GM12878 (cell line): Measurements from ENCODE around the gene HOXB2.

Experiments
- ATF7 ChIP-seq: fragments of 450-650 bp; IDR thresholded peaks from 2 replicates; pipeline ENCODE4 v1.6.1; 2016; ENCODE audit warnings: low read depth, mild to moderate bottlenecking
- BRCA1 ChIP-seq: IDR thresholded peaks from 2 replicates; pipeline ENCODE4 v1.6.1; 2011; ENCODE audit warnings: low read depth, low read length, improper control_type of control experiment
- CREM ChIP-seq: IDR thresholded peaks from 2 replicates; pipeline ENCODE4 v1.6.1; 2014; ENCODE audit warnings: antibody characterized with exemption, low read depth
- GABPA ChIP-seq: IDR thresholded peaks from 2 replicates; pipeline ENCODE4 v1.6.1; 2014; ENCODE audit warnings: antibody characterized with exemption, low read depth, mild to moderate bottlenecking, inconsistent platforms
- JUNB ChIP-seq: IDR thresholded peaks from 2 replicates; pipeline ENCODE4 v1.6.1; 2016; ENCODE audit warnings: antibody characterized with exemption, mild to moderate bottlenecking
- JUND ChIP-seq: IDR thresholded peaks from 2 replicates; pipeline ENCODE4 v1.6.1; 2012; ENCODE audit warnings: low read depth, mild to moderate bottlenecking, low read length, improper control_type of control experiment, moderate library complexity
- PAX5 ChIP-seq: IDR thresholded peaks from 2 replicates; pipeline ENCODE4 v1.6.1; 2011; ENCODE audit warnings: low read depth, low read length, borderline replicate concordance
- POLR2A ChIP-seq: IDR thresholded peaks from 2 replicates; pipeline ENCODE4 v1.6.1; 2011; ENCODE audit warnings: low read depth, mild to moderate bottlenecking, low read length
- POLR2AphosphoS5 ChIP-seq: IDR thresholded peaks from 2 replicates; pipeline ENCODE4 v1.6.1; 2011; ENCODE audit warnings: mild to moderate bottlenecking, low read length, inconsistent platforms
- POU2F2 ChIP-seq: IDR thresholded peaks from 3 replicates; pipeline ENCODE4 v1.6.1; 2011; ENCODE audit warnings: low read depth, mild to moderate bottlenecking, low read length, borderline replicate concordance
- SRF ChIP-seq, 2 experiments: IDR thresholded peaks; 2 replicates each; pipeline ENCODE4 v1.6.1; 2011; ENCODE audit warnings: low read depth in 2 of 2, low read length in 2 of 2, mild to moderate bottlenecking in 1 of 2, moderate library complexity in 1 of 2
- YY1 ChIP-seq: IDR thresholded peaks from 2 replicates; pipeline ENCODE4 v1.6.1; 2011; ENCODE audit warnings: low read depth, mild to moderate bottlenecking, low read length
- ZBTB4 ChIP-seq: fragments of 450-650 bp; formaldehyde crosslinking; IDR thresholded peaks from 2 replicates; pipeline ENCODE4 v1.4.0; 2022; ENCODE audit warnings: mild to moderate bottlenecking, moderate library complexity
- TF ChIP-seq, protein P1 (sequence below), 3 experiments: IDR thresholded peaks in 2 of 3; conservative IDR thresholded peaks in 1 of 3; 2 replicates each; pipeline ENCODE4 v1.5.1; 2011; ENCODE audit warnings: low read depth in 3 of 3, low read length in 3 of 3, mild to moderate bottlenecking in 3 of 3, control low read depth in 2 of 3, moderate library complexity in 2 of 3, inconsistent platforms in 1 of 3, mixed read lengths in 1 of 3; ENCODE audit not compliant: control insufficient read depth in 2 of 3, insufficient read depth in 1 of 3; ENCODE audit errors: extremely low read depth in 1 of 3

- TF ChIP-seq SRF (IDR thresholded peaks at IDR 0.05; ENCODE audit: low read depth in 2 of 2, low read length in 2 of 2), result no peak
- no peak for TF ChIP-seq GABPA
- TF ChIP-seq CREM, result no peak
- TF ChIP-seq JUNB, result no peak
- TF ChIP-seq YY1, result no peak
- no peak for TF ChIP-seq ZBTB4 (CRISPR knock-in tag)
- no peak for TF ChIP-seq BRCA1
- TF ChIP-seq ATF7, result no peak
- TF ChIP-seq, protein P1, sequence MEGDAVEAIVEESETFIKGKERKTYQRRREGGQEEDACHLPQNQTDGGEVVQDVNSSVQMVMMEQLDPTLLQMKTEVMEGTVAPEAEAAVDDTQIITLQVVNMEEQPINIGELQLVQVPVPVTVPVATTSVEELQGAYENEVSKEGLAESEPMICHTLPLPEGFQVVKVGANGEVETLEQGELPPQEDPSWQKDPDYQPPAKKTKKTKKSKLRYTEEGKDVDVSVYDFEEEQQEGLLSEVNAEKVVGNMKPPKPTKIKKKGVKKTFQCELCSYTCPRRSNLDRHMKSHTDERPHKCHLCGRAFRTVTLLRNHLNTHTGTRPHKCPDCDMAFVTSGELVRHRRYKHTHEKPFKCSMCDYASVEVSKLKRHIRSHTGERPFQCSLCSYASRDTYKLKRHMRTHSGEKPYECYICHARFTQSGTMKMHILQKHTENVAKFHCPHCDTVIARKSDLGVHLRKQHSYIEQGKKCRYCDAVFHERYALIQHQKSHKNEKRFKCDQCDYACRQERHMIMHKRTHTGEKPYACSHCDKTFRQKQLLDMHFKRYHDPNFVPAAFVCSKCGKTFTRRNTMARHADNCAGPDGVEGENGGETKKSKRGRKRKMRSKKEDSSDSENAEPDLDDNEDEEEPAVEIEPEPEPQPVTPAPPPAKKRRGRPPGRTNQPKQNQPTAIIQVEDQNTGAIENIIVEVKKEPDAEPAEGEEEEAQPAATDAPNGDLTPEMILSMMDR (IDR thresholded peaks at IDR 0.05 in 2 of 3, conservative IDR thresholded peaks at IDR 0.05 in 1 of 3; ENCODE audit: control insufficient read depth in 2 of 3, extremely low read depth in 1 of 3, insufficient read depth in 1 of 3, low read depth in 3 of 3, low read length in 3 of 3), result no peak
- TF ChIP-seq POU2F2, result no peak
- TF ChIP-seq JUND, result no peak
- TF ChIP-seq PAX5, result no peak
- no peak for TF ChIP-seq POLR2A
- TF ChIP-seq POLR2AphosphoS5, result no peak
Measured at GRCh38 chr17:48499248-48499647, 45.7 kb downstream of the HOXB2 start.
